Fibroblast of villous mesenchyme (primary cell): ENCODE measurements around the gene EMSY. TPM values are rescaled to one million over a fixed set of nuclear protein-coding genes. Genes with fewer than 3 reads are reported as not detected.
A peak's percentile ranks its signal among the peaks of the same experiment; 100 is the strongest.

Experiments
- DNase-seq: peaks from one replicate; pipeline ENCODE4 v3.0.0-alpha.2; 2010; ENCODE audit warnings: low read depth
- H3K4me3 ChIP-seq: 2 replicates; pipeline ENCODE4 v1.5.1; 2011; ENCODE audit warnings: low read depth, mild to moderate bottlenecking, low read length
- CTCF ChIP-seq: IDR thresholded peaks from 2 replicates; pipeline ENCODE4 v1.5.1; 2012; ENCODE audit warnings: low read depth, mild to moderate bottlenecking, low read length; ENCODE audit not compliant: insufficient read depth
- total RNA-seq: library from RNA; depleted of rRNA; stranded (reverse); fragments of >200 nt; gene quantifications from 2 replicates; pipeline ENCODE4 v1.2.3, GENCODE V29; 2012

EMSY gene
- total RNA-seq, 1 donor, result 22.0 TPM

- H3K4me3 ChIP-seq, result no peak overlapping the region
- no peak for TF ChIP-seq CTCF
- no peak for DNase-seq
These were observed 36.5 kb upstream of the EMSY start for GRCh38 chr11:76408171-76408965.

GRCh38 chr11:76410851-76411357 lies 33.9 kb upstream of the EMSY start:
- no peak for TF ChIP-seq CTCF
- peak; percentile 12 for DNase-seq
- no peak overlapping the region for H3K4me3 ChIP-seq

- TF ChIP-seq CTCF, result no peak
- no peak for DNase-seq
- no peak overlapping the region for H3K4me3 ChIP-seq
These were observed 29.7 kb upstream of the EMSY start for GRCh38 chr11:76415073-76415472.

GRCh38 chr11:76419896-76420295 lies 24.9 kb upstream of the EMSY start:
- H3K4me3 ChIP-seq, result no peak overlapping the region
- TF ChIP-seq CTCF, result peak; percentile 30
- DNase-seq, result no peak

GRCh38 chr11:76424379-76424778 lies 20.4 kb upstream of the EMSY start:
- no peak for DNase-seq
- no peak overlapping the region for H3K4me3 ChIP-seq
- TF ChIP-seq CTCF, result no peak

- H3K4me3 ChIP-seq, result no peak overlapping the region
- no peak for DNase-seq
- no peak for TF ChIP-seq CTCF
These were observed 19.9 kb upstream of the EMSY start for GRCh38 chr11:76424891-76425290.
